GM12864 (cell line): ENCODE measurements around the gene RTN1.

ENCODE experiments used
- DNase-seq: peaks from one replicate; pipeline ENCODE4 v3.0.0-alpha.2; 2011; ENCODE audit warnings: low read depth
- H3K4me3 ChIP-seq: 2 replicates; pipeline ENCODE4 v1.5.1; 2011; ENCODE audit warnings: mild to moderate bottlenecking, low read depth, low read length, control low read depth
- CTCF ChIP-seq: IDR thresholded peaks from 2 replicates; pipeline ENCODE4 v1.5.1; 2011; ENCODE audit warnings: low read depth, mild to moderate bottlenecking, moderate library complexity, low read length, control low read depth, inconsistent platforms; ENCODE audit errors: missing control alignments

Gene RTN1

GRCh38 chr14:59912443-59912842, 41.9 kb upstream of the RTN1 start:
- no peak overlapping the region for H3K4me3 ChIP-seq
- TF ChIP-seq CTCF: no peak
- no peak for DNase-seq

- no peak for DNase-seq
- no peak for TF ChIP-seq CTCF
- no peak overlapping the region for H3K4me3 ChIP-seq
These were observed 34.6 kb upstream of the RTN1 start for GRCh38 chr14:59905188-59905587.

- TF ChIP-seq CTCF: no peak
- no peak for DNase-seq
- H3K4me3 ChIP-seq: no peak overlapping the region
These were observed 33.6 kb upstream of the RTN1 start for GRCh38 chr14:59904184-59904583.

DNA sequence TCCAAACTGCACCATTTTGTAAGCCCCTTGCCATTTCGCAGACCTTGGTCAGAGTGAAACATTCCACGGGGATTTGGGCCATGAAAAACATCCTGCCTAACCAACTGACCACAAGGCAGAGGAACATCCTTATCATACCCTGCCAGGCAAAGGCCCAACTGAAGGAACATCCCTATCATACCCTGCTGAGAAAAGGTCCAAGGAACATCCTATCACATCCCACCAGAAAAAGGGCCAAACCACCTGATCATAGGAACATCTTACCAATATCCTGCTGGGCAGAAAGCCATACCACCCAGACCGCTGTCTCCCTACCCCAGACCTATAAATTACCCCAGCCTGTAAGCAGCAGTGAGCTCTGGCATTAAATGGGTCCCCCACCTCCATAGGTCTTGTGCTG, 30.0 kb upstream of the RTN1 start:
- no peak for TF ChIP-seq CTCF
- H3K4me3 ChIP-seq: no peak overlapping the region
- no peak for DNase-seq

GRCh38 chr14:59897757-59898383, 27.3 kb upstream of the RTN1 start:
- no peak for DNase-seq
- TF ChIP-seq CTCF: peak; percentile 53
- H3K4me3 ChIP-seq: no peak overlapping the region

- no peak for DNase-seq
- TF ChIP-seq CTCF: no peak
These were observed 25.1 kb upstream of the RTN1 start for GRCh38 chr14:59895721-59896120.

GRCh38 chr14:59890676-59891075, 20.1 kb upstream of the RTN1 start:
- H3K4me3 ChIP-seq: no peak overlapping the region
- no peak for DNase-seq
- no peak for TF ChIP-seq CTCF

More at GRCh38 chr14:59895721-59896120, 25.1 kb upstream of the RTN1 start:
- no peak overlapping the region for H3K4me3 ChIP-seq
